GM23338 (cell line): ENCODE measurements around the gene ACSM4. TPM values are rescaled to one million over a fixed set of nuclear protein-coding genes. Genes with fewer than 3 reads are reported as not detected.
A peak's percentile ranks its signal among the peaks of the same experiment; 100 is the strongest.

ENCODE experiments used
- ATAC-seq: fragments of 200-7000 bp; cut with Tn5 transposase; 3 replicates; pipeline ENCODE4 v1.9.1; 2020
- DNase-seq: peaks from one replicate; pipeline ENCODE4 v3.0.0-alpha.2; 2015; ENCODE audit warnings: low spot score
- H2AFZ ChIP-seq: fragments of 200-600 bp; sonication (generic); 2 replicates; pipeline ENCODE4 v1.8.0; 2016; ENCODE audit warnings: antibody characterized with exemption, mild to moderate bottlenecking, moderate library complexity
- H3F3A ChIP-seq: fragments of 200-600 bp; sonication (generic); replicated peaks from 2 replicates; pipeline ENCODE4 v1.8.0; 2017; ENCODE audit warnings: antibody characterized with exemption, mixed run types, low read depth
- H3K27ac ChIP-seq: fragments of 200-600 bp; sonication (generic); 2 replicates; pipeline ENCODE4 v1.6.1; 2016; ENCODE audit warnings: low read depth
- H3K27me3 ChIP-seq: fragments of 200-600 bp; sonication (generic); 2 replicates; pipeline ENCODE4 v1.8.0; 2016; ENCODE audit warnings: mild to moderate bottlenecking, mixed run types, moderate library complexity; ENCODE audit not compliant: insufficient read depth
- H3K36me3 ChIP-seq: fragments of 200-600 bp; sonication (generic); 2 replicates; pipeline ENCODE4 v1.8.0; 2016; ENCODE audit warnings: mild to moderate bottlenecking; ENCODE audit not compliant: insufficient read depth
- H3K4me1 ChIP-seq: fragments of 200-600 bp; sonication (generic); 2 replicates; pipeline ENCODE4 v1.8.0; 2016; ENCODE audit warnings: mild to moderate bottlenecking, moderate library complexity; ENCODE audit not compliant: insufficient read depth
- H3K4me2 ChIP-seq: fragments of 200-600 bp; sonication (generic); 2 replicates; pipeline ENCODE4 v1.7.1; 2017; ENCODE audit warnings: mixed run types
- H3K4me3 ChIP-seq: fragments of 200-600 bp; sonication (generic); 2 replicates; pipeline ENCODE4 v1.6.1; 2016; ENCODE audit warnings: mixed run types
- H3K79me2 ChIP-seq: fragments of 200-600 bp; sonication (generic); replicated peaks from 2 replicates; pipeline ENCODE4 v1.8.0; 2017; ENCODE audit warnings: mild to moderate bottlenecking; ENCODE audit not compliant: insufficient read depth
- H3K9me2 ChIP-seq: fragments of 200-600 bp; sonication (generic); 2 replicates; pipeline ENCODE4 v1.8.0; 2017; ENCODE audit not compliant: insufficient read depth
- H4K20me1 ChIP-seq: fragments of 200-600 bp; sonication (generic); replicated peaks from 2 replicates; pipeline ENCODE4 v1.8.0; 2017; ENCODE audit warnings: mild to moderate bottlenecking; ENCODE audit not compliant: insufficient read depth
- H3K27ac Mint-ChIP-seq: 2 replicates; pipeline ENCODE4 v1.8.0; 2020; ENCODE audit warnings: inconsistent platforms, mild to moderate bottlenecking, moderate library complexity, mixed read lengths
- H3K27me3 Mint-ChIP-seq: 3 replicates; pipeline ENCODE4 v1.8.0; 2022; ENCODE audit warnings: low read depth, mild to moderate bottlenecking, moderate library complexity, mixed read lengths, inconsistent platforms; ENCODE audit not compliant: insufficient read depth, poor library complexity
- H3K36me3 Mint-ChIP-seq: 3 replicates; pipeline ENCODE4 v1.8.0; 2021; ENCODE audit warnings: low read depth, mild to moderate bottlenecking, inconsistent platforms, moderate library complexity, mixed read lengths
- H3K4me1 Mint-ChIP-seq: 3 replicates; pipeline ENCODE4 v1.8.0; 2020; ENCODE audit warnings: mild to moderate bottlenecking, inconsistent platforms, mixed read lengths
- H3K4me3 Mint-ChIP-seq: 3 replicates; pipeline ENCODE4 v1.8.0; 2021; ENCODE audit warnings: moderate library complexity, mild to moderate bottlenecking, inconsistent platforms, mixed read lengths
- H3K9me3 Mint-ChIP-seq: 3 replicates; pipeline ENCODE4 v1.8.0; 2020; ENCODE audit warnings: moderate library complexity, mild to moderate bottlenecking, inconsistent platforms, mixed read lengths
- CREB1 ChIP-seq: fragments of 250-450 bp; sonication (Bioruptor Pico); IDR thresholded peaks from 2 replicates; pipeline ENCODE4 v1.5.0; 2020; ENCODE audit warnings: low read depth, mild to moderate bottlenecking, moderate library complexity
- ETS1 ChIP-seq: IDR thresholded peaks from 2 replicates; pipeline ENCODE4 v1.6.1; 2016; ENCODE audit warnings: antibody characterized with exemption
- EZH2 ChIP-seq: fragments of 200-600 bp; sonication (generic); IDR thresholded peaks from one replicate; pipeline ENCODE4 v1.8.0; 2017; ENCODE audit warnings: antibody characterized with exemption, mild to moderate bottlenecking, low read depth; ENCODE audit not compliant: unreplicated experiment
- EZH2phosphoT487 ChIP-seq: fragments of 200-600 bp; sonication (generic); IDR thresholded peaks from one replicate; pipeline ENCODE4 v1.8.1; 2018; ENCODE audit warnings: antibody characterized with exemption; ENCODE audit not compliant: unreplicated experiment
- JUNB ChIP-seq: IDR thresholded peaks from one replicate; pipeline ENCODE4 v1.6.1; 2016; ENCODE audit warnings: antibody characterized with exemption; ENCODE audit not compliant: unreplicated experiment
- NANOG ChIP-seq: IDR thresholded peaks from 2 replicates; pipeline ENCODE4 v1.6.1; 2016; ENCODE audit warnings: antibody characterized with exemption, borderline replicate concordance
- POLR2AphosphoS5 ChIP-seq: IDR thresholded peaks from 2 replicates; pipeline ENCODE4 v1.6.1; 2016; ENCODE audit warnings: antibody characterized with exemption, low read depth
- REST ChIP-seq: IDR thresholded peaks from one replicate; pipeline ENCODE4 v1.6.1; 2018; ENCODE audit warnings: antibody characterized with exemption; ENCODE audit not compliant: unreplicated experiment
- STAT1 ChIP-seq: IDR thresholded peaks from one replicate; pipeline ENCODE4 v1.6.1; 2016; ENCODE audit warnings: antibody characterized with exemption; ENCODE audit not compliant: unreplicated experiment
- polyA plus RNA-seq: library from polyadenylated mRNA; unstranded; fragments of >200 nt; fragmentation: Nextera tagmentation; extraction: Ambion mirVana; gene quantifications from 2 replicates; pipeline ENCODE4 v1.2.1, GENCODE V29; 2016
- total RNA-seq: library from RNA; depleted of rRNA; stranded (reverse); fragments of >200 nt; shearing (Covaris generic); gene quantifications from 2 replicates; pipeline ENCODE4 v1.2.3, GENCODE V29; 2014
- TF ChIP-seq, protein P1 (sequence below), 2 experiments: fragments of 200-600 bp in 1 of 2; sonication (generic) in 1 of 2; conservative IDR thresholded peaks; 2 replicates each; pipeline versions ENCODE4 v1.5.1 to v1.6.1; 2016 to 2017; ENCODE audit warnings: antibody characterized with exemption in 2 of 2, low read depth in 2 of 2, mild to moderate bottlenecking in 2 of 2, moderate library complexity in 1 of 2

Gene ACSM4
- total and polyA plus RNA-seq, 2 experiments from 2014 or later = not detected

- Mint-ChIP-seq H3K36me3 (no peaks in the 10 kb centered on the region), H3K4me3 (no peak overlapping the region), H3K9me3 (no peaks in the 10 kb centered on the region), H3K27ac (no peak overlapping the region), H3K27me3 (no peaks in the 10 kb centered on the region), H3K4me1 (no peaks in the 10 kb centered on the region)
- no peak overlapping the region for H3K4me3 ChIP-seq
- no peak overlapping the region for H3K4me2 ChIP-seq
- no peak overlapping the region for H3K27ac ChIP-seq
- H2AFZ ChIP-seq = peak overlapping the region; percentile 2
- H3F3A ChIP-seq = no peaks in the 10 kb centered on the region
- DNase-seq = no peak
- 0 out of 2 replicates have a peak, but pooled peaks cover 2% of the 10 kb centered on the region for H3K9me2 ChIP-seq
- TF ChIP-seq ETS1 = no peak
- TF ChIP-seq POLR2AphosphoS5 = no peak
- TF ChIP-seq STAT1 = no peak
- TF ChIP-seq NANOG = no peak
- no peak for TF ChIP-seq EZH2phosphoT487
- no peak for TF ChIP-seq EZH2
- no peaks in the 10 kb centered on the region for H3K79me2 ChIP-seq
- no peaks in the 10 kb centered on the region for H3K27me3 ChIP-seq
- no peaks in the 10 kb centered on the region for H3K4me1 ChIP-seq
- ATAC-seq = no peak
- H4K20me1 ChIP-seq = no peaks in the 10 kb centered on the region
- H3K36me3 ChIP-seq = no peaks in the 10 kb centered on the region
Measured at GRCh38 chr12:7269273-7269672, 34.6 kb upstream of the ACSM4 start.

DNA sequence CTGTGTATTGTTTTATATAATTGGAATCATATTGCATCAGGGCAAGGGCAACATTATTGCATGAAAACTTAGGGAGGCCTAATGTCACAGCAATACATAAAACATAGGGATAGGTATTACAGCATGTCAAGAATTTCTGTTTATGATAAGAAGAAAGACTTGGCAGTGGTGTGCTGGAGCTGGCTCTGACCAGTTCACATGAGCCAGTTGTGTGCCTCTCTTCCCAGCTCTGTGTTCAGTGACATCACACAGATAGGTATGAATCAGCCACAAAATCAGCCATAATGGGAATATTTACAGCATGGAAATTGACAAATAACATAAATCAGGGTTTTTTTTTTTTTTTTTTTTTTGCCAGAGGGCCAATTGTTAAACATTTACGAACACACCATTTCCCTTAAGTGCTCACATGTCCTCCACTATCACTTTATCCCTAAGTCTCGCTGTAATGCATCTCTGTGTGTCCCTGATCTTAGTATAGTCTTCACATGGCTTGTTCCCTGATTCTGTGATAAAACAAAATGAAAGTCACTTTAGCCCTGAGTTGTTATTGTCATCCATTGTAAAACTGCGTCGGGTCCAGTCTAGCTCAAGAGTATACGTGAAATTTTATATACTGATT lies 31.9 kb upstream of the ACSM4 start:
- Histone ChIP-seq H3K36me3 (no peaks in the 10 kb centered on the region), H3K4me1 (no peaks in the 10 kb centered on the region), H3K9me2 (0 out of 2 replicates have a peak, but pooled peaks cover 2% of the 10 kb centered on the region), H3K27ac (no peak overlapping the region), H2AFZ (no peak overlapping the region), H3K79me2 (no peaks in the 10 kb centered on the region), H3F3A (no peaks in the 10 kb centered on the region), H3K27me3 (no peaks in the 10 kb centered on the region), H4K20me1 (no peaks in the 10 kb centered on the region), H3K4me2 (no peak overlapping the region), H3K4me3 (no peak overlapping the region)
- no peak for ATAC-seq
- no peak for DNase-seq
- Mint-ChIP-seq H3K27me3 (no peaks in the 10 kb centered on the region), H3K9me3 (no peaks in the 10 kb centered on the region), H3K4me1 (no peaks in the 10 kb centered on the region), H3K4me3 (no peak overlapping the region), H3K36me3 (no peaks in the 10 kb centered on the region), H3K27ac (no peak overlapping the region)
- TF ChIP-seq JUNB = no peak
- TF ChIP-seq ETS1 = no peak
- no peak for TF ChIP-seq NANOG
- no peak for TF ChIP-seq POLR2AphosphoS5
- no peak for TF ChIP-seq STAT1
- TF ChIP-seq EZH2 = no peak
- no peak for TF ChIP-seq CREB1 (CRISPR knock-in tag)
- no peak for TF ChIP-seq REST
- TF ChIP-seq, protein P1, sequence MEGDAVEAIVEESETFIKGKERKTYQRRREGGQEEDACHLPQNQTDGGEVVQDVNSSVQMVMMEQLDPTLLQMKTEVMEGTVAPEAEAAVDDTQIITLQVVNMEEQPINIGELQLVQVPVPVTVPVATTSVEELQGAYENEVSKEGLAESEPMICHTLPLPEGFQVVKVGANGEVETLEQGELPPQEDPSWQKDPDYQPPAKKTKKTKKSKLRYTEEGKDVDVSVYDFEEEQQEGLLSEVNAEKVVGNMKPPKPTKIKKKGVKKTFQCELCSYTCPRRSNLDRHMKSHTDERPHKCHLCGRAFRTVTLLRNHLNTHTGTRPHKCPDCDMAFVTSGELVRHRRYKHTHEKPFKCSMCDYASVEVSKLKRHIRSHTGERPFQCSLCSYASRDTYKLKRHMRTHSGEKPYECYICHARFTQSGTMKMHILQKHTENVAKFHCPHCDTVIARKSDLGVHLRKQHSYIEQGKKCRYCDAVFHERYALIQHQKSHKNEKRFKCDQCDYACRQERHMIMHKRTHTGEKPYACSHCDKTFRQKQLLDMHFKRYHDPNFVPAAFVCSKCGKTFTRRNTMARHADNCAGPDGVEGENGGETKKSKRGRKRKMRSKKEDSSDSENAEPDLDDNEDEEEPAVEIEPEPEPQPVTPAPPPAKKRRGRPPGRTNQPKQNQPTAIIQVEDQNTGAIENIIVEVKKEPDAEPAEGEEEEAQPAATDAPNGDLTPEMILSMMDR (conservative IDR thresholded peaks at IDR 0.05; ENCODE audit: low read depth in 2 of 2) = no peak
